ENCODE results near the gene EIF4B. TPM values are rescaled to one million over a fixed set of nuclear protein-coding genes. Genes with fewer than 3 reads are reported as not detected.
A peak's percentile ranks its signal among the peaks of the same experiment; 100 is the strongest.

The EIF4B gene
- total RNA-seq, 2 donors from 2014 or later = 596 to 655 TPM

GRCh38 chr12:52965337-52965731 lies 40.9 kb upstream of the EIF4B start:
- peak; percentile 91 for DNase-seq
- Histone ChIP-seq H3K9ac (ENCODE audit: extremely low read depth, low read length, poor library complexity, severe bottlenecking) (no peak overlapping the region), H3K4me3 (ENCODE audit: low read length) (no peak overlapping the region), H3K4me1 (ENCODE audit: control insufficient read depth, insufficient read depth, low read length) (peaks cover 8% of the 10 kb centered on the region), H3K27me3 (ENCODE audit: control insufficient read depth, insufficient read depth, low read length, poor library complexity, severe bottlenecking) (no peaks in the 10 kb centered on the region), H3K27ac (ENCODE audit: low read depth, low read length) (no peak overlapping the region), H3K9me3 (ENCODE audit: control insufficient read depth, low read length) (no peaks in the 10 kb centered on the region), H3K36me3 (ENCODE audit: control insufficient read depth, insufficient read depth, low read length) (no peaks in the 10 kb centered on the region)
- Mint-ChIP-seq H3K27me3 (ENCODE audit: insufficient read depth) (peaks cover 3% of the 10 kb centered on the region), H3K9me3 (no peaks in the 10 kb centered on the region), H3K4me1 (peaks cover 17% of the 10 kb centered on the region), H3K27ac (no peak overlapping the region), H3K4me3 (peak overlapping the region; percentile 51), H3K36me3 (ENCODE audit: low read depth) (no peaks in the 10 kb centered on the region)
- TF ChIP-seq CTCF (conservative IDR thresholded peaks at IDR 0.05) = no peak
- WGBS, 2 experiments (ENCODE audit: insufficient coverage in 1 of 2, insufficient read length in 1 of 2) = 33 to 34% methylated on average over 8 to 28 of the region's 28 CpGs

GRCh38 chr12:52969166-52969795 lies 37.0 kb upstream of the EIF4B start:
- Histone ChIP-seq H3K36me3 (ENCODE audit: control insufficient read depth, insufficient read depth, low read length) (no peaks in the 10 kb centered on the region), H3K27me3 (ENCODE audit: control insufficient read depth, insufficient read depth, low read length, poor library complexity, severe bottlenecking) (no peaks in the 10 kb centered on the region), H3K9me3 (ENCODE audit: control insufficient read depth, low read length) (no peaks in the 10 kb centered on the region), H3K9ac (ENCODE audit: extremely low read depth, low read length, poor library complexity, severe bottlenecking) (no peak overlapping the region), H3K4me3 (ENCODE audit: low read length) (no peak overlapping the region), H3K27ac (ENCODE audit: low read depth, low read length) (no peak overlapping the region), H3K4me1 (ENCODE audit: control insufficient read depth, insufficient read depth, low read length) (peaks cover 14% of the 10 kb centered on the region)
- Mint-ChIP-seq H3K27ac (peak overlapping the region; percentile 85), H3K4me1 (peaks cover 34% of the 10 kb centered on the region), H3K4me3 (no peak overlapping the region), H3K9me3 (no peaks in the 10 kb centered on the region), H3K36me3 (ENCODE audit: low read depth) (no peaks in the 10 kb centered on the region), H3K27me3 (ENCODE audit: insufficient read depth) (peaks cover 3% of the 10 kb centered on the region)
- TF ChIP-seq CTCF (conservative IDR thresholded peaks at IDR 0.05) = no peak
- DNase-seq = no peak
- WGBS, 2 experiments (ENCODE audit: insufficient coverage in 1 of 2, insufficient read length in 1 of 2) = 90% methylated on average over 10 to 12 of the region's 12 CpGs

- H3K27ac Mint-ChIP-seq = no peak overlapping the region
- no peak overlapping the region for H3K27ac ChIP-seq (ENCODE audit: low read depth, low read length)
- no peaks in the 10 kb centered on the region for H3K9me3 Mint-ChIP-seq
- no peak overlapping the region for H3K4me3 ChIP-seq (ENCODE audit: low read length)
- DNase-seq = no peak
- H3K4me3 Mint-ChIP-seq = no peak overlapping the region
- H3K9me3 ChIP-seq (ENCODE audit: control insufficient read depth, low read length) = no peaks in the 10 kb centered on the region
- no peaks in the 10 kb centered on the region for H3K27me3 ChIP-seq (ENCODE audit: control insufficient read depth, insufficient read depth, low read length, poor library complexity, severe bottlenecking)
- no peaks in the 10 kb centered on the region for H3K36me3 ChIP-seq (ENCODE audit: control insufficient read depth, insufficient read depth, low read length)
- peaks cover 37% of the 10 kb centered on the region for H3K4me1 Mint-ChIP-seq
- H3K36me3 Mint-ChIP-seq (ENCODE audit: low read depth) = no peaks in the 10 kb centered on the region
- H3K27me3 Mint-ChIP-seq (ENCODE audit: insufficient read depth) = peaks cover 3% of the 10 kb centered on the region
- no peak overlapping the region for H3K9ac ChIP-seq (ENCODE audit: extremely low read depth, low read length, poor library complexity, severe bottlenecking)
- TF ChIP-seq CTCF (conservative IDR thresholded peaks at IDR 0.05) = no peak
- H3K4me1 ChIP-seq (ENCODE audit: control insufficient read depth, insufficient read depth, low read length) = peaks cover 13% of the 10 kb centered on the region
- WGBS, 2 experiments (ENCODE audit: insufficient coverage in 1 of 2, insufficient read length in 1 of 2) = 82 to 92% methylated on average over 6 to 7 of the region's 7 CpGs
Measured at GRCh38 chr12:52969828-52970569, 36.3 kb upstream of the EIF4B start.

All from endodermal cell (in vitro differentiated cells).